ENCODE measurements around the gene DLG5.
"Not testable (repeated sequence)": the region's sequence is repeated elsewhere in the genome, so short reads cannot be mapped to it uniquely, and the experiment has no call there.

Gene DLG5

GRCh38 chr10:77789016-77789415, 137.5 kb downstream of the DLG5 start:
- Histone ChIP-seq H3K9ac (ENCODE audit: low read depth, low read length) (no peak overlapping the region), H3K27me3 (ENCODE audit: control insufficient read depth, insufficient read depth, low read length) (no peaks in the 10 kb centered on the region), H3K4me3 (ENCODE audit: low read depth, low read length) (no peak overlapping the region), H3K4me1 (ENCODE audit: control insufficient read depth, insufficient read depth, low read length) (no peaks in the 10 kb centered on the region), H3K36me3 (ENCODE audit: control insufficient read depth, insufficient read depth, low read length) (peaks cover 11% of the 10 kb centered on the region), H3K9me3 (ENCODE audit: control insufficient read depth, insufficient read depth, low read length) (no peaks in the 10 kb centered on the region)

GRCh38 chr10:77788496-77789010, 138.0 kb downstream of the DLG5 start:
- Histone ChIP-seq H3K9ac (ENCODE audit: low read depth, low read length) (no peak overlapping the region), H3K4me3 (ENCODE audit: low read depth, low read length) (no peak overlapping the region), H3K9me3 (ENCODE audit: control insufficient read depth, insufficient read depth, low read length) (no peaks in the 10 kb centered on the region), H3K36me3 (ENCODE audit: control insufficient read depth, insufficient read depth, low read length) (peaks cover 7% of the 10 kb centered on the region), H3K27me3 (ENCODE audit: control insufficient read depth, insufficient read depth, low read length) (no peaks in the 10 kb centered on the region), H3K4me1 (ENCODE audit: control insufficient read depth, insufficient read depth, low read length) (no peaks in the 10 kb centered on the region)

- Histone ChIP-seq H3K9ac (ENCODE audit: low read depth, low read length) (no peak overlapping the region), H3K4me1 (ENCODE audit: control insufficient read depth, insufficient read depth, low read length) (no peaks in the 10 kb centered on the region), H3K36me3 (ENCODE audit: control insufficient read depth, insufficient read depth, low read length) (peaks cover 4% of the 10 kb centered on the region), H3K9me3 (ENCODE audit: control insufficient read depth, insufficient read depth, low read length) (no peaks in the 10 kb centered on the region), H3K4me3 (ENCODE audit: low read depth, low read length) (no peak overlapping the region), H3K27me3 (ENCODE audit: control insufficient read depth, insufficient read depth, low read length) (no peaks in the 10 kb centered on the region)
These were observed 139.1 kb downstream of the DLG5 start for GRCh38 chr10:77787440-77787839.

- no peaks in the 10 kb centered on the region for H3K27me3 ChIP-seq (ENCODE audit: control insufficient read depth, insufficient read depth, low read length)
- no peak overlapping the region for H3K4me3 ChIP-seq (ENCODE audit: low read depth, low read length)
- H3K9me3 ChIP-seq (ENCODE audit: control insufficient read depth, insufficient read depth, low read length), result no peaks in the 10 kb centered on the region
- no peaks in the 10 kb centered on the region for H3K4me1 ChIP-seq (ENCODE audit: control insufficient read depth, insufficient read depth, low read length)
- peaks cover 13% of the 10 kb centered on the region for H3K36me3 ChIP-seq (ENCODE audit: control insufficient read depth, insufficient read depth, low read length)
- no peak overlapping the region for H3K9ac ChIP-seq (ENCODE audit: low read depth, low read length)
These were observed 141.7 kb downstream of the DLG5 start for GRCh38 chr10:77784856-77785255.

- no peak overlapping the region for H3K4me3 ChIP-seq (ENCODE audit: low read depth, low read length)
- no peaks in the 10 kb centered on the region for H3K27me3 ChIP-seq (ENCODE audit: control insufficient read depth, insufficient read depth, low read length)
- no peaks in the 10 kb centered on the region for H3K4me1 ChIP-seq (ENCODE audit: control insufficient read depth, insufficient read depth, low read length)
- no peaks in the 10 kb centered on the region for H3K9me3 ChIP-seq (ENCODE audit: control insufficient read depth, insufficient read depth, low read length)
- no peak overlapping the region for H3K9ac ChIP-seq (ENCODE audit: low read depth, low read length)
- peaks cover 13% of the 10 kb centered on the region for H3K36me3 ChIP-seq (ENCODE audit: control insufficient read depth, insufficient read depth, low read length)
These were observed 144.1 kb downstream of the DLG5 start for GRCh38 chr10:77782328-77783061.

GRCh38 chr10:77781451-77782327, 144.9 kb downstream of the DLG5 start:
- no peak overlapping the region for H3K9ac ChIP-seq (ENCODE audit: low read depth, low read length)
- H3K9me3 ChIP-seq (ENCODE audit: control insufficient read depth, insufficient read depth, low read length), result no peaks in the 10 kb centered on the region
- H3K36me3 ChIP-seq (ENCODE audit: control insufficient read depth, insufficient read depth, low read length), result peaks cover 13% of the 10 kb centered on the region
- H3K4me1 ChIP-seq (ENCODE audit: control insufficient read depth, insufficient read depth, low read length), result no peaks in the 10 kb centered on the region
- H3K4me3 ChIP-seq (ENCODE audit: low read depth, low read length), result no peak overlapping the region
- no peaks in the 10 kb centered on the region for H3K27me3 ChIP-seq (ENCODE audit: control insufficient read depth, insufficient read depth, low read length)

- no peaks in the 10 kb centered on the region for H3K4me1 ChIP-seq (ENCODE audit: control insufficient read depth, insufficient read depth, low read length)
These were observed 146.4 kb downstream of the DLG5 start for GRCh38 chr10:77780180-77780579.

GRCh38 chr10:77776487-77776886, 150.1 kb downstream of the DLG5 start:
- no peak overlapping the region for H3K4me3 ChIP-seq (ENCODE audit: low read depth, low read length)
- peaks cover 6% of the 10 kb centered on the region for H3K36me3 ChIP-seq (ENCODE audit: control insufficient read depth, insufficient read depth, low read length)
- H3K9me3 ChIP-seq (ENCODE audit: control insufficient read depth, insufficient read depth, low read length), result peaks cover 4% of the 10 kb centered on the region
- H3K9ac ChIP-seq (ENCODE audit: low read depth, low read length), result no peak overlapping the region
- H3K27me3 ChIP-seq (ENCODE audit: control insufficient read depth, insufficient read depth, low read length), result no peaks in the 10 kb centered on the region
- H3K4me1 ChIP-seq (ENCODE audit: control insufficient read depth, insufficient read depth, low read length), result peaks cover 2% of the 10 kb centered on the region

More at GRCh38 chr10:77780180-77780579, 146.4 kb downstream of the DLG5 start:
- no peak overlapping the region for H3K9ac ChIP-seq (ENCODE audit: low read depth, low read length)
- no peaks in the 10 kb centered on the region for H3K27me3 ChIP-seq (ENCODE audit: control insufficient read depth, insufficient read depth, low read length)
- no peak overlapping the region for H3K4me3 ChIP-seq (ENCODE audit: low read depth, low read length)
- H3K36me3 ChIP-seq (ENCODE audit: control insufficient read depth, insufficient read depth, low read length), result peaks cover 13% of the 10 kb centered on the region
- H3K9me3 ChIP-seq (ENCODE audit: control insufficient read depth, insufficient read depth, low read length), result peaks cover 4% of the 10 kb centered on the region

GRCh38 chr10:77774940-77775391, 151.6 kb downstream of the DLG5 start:
- H3K9me3 ChIP-seq (ENCODE audit: control insufficient read depth, insufficient read depth, low read length), result peaks cover 4% of the 10 kb centered on the region
- no peak overlapping the region for H3K9ac ChIP-seq (ENCODE audit: low read depth, low read length)
- H3K4me1 ChIP-seq (ENCODE audit: control insufficient read depth, insufficient read depth, low read length), result peaks cover 2% of the 10 kb centered on the region
- no peak overlapping the region for H3K4me3 ChIP-seq (ENCODE audit: low read depth, low read length)
- H3K27me3 ChIP-seq (ENCODE audit: control insufficient read depth, insufficient read depth, low read length), result no peaks in the 10 kb centered on the region
- no peaks in the 10 kb centered on the region for H3K36me3 ChIP-seq (ENCODE audit: control insufficient read depth, insufficient read depth, low read length)

- Histone ChIP-seq H3K9me3 (ENCODE audit: control insufficient read depth, insufficient read depth, low read length) (peaks cover 4% of the 10 kb centered on the region), H3K4me3 (ENCODE audit: low read depth, low read length) (no peak overlapping the region), H3K27me3 (ENCODE audit: control insufficient read depth, insufficient read depth, low read length) (no peaks in the 10 kb centered on the region), H3K36me3 (ENCODE audit: control insufficient read depth, insufficient read depth, low read length) (no peaks in the 10 kb centered on the region), H3K4me1 (ENCODE audit: control insufficient read depth, insufficient read depth, low read length) (peaks cover 2% of the 10 kb centered on the region), H3K9ac (ENCODE audit: low read depth, low read length) (no peak overlapping the region)
These were observed 152.7 kb downstream of the DLG5 start for GRCh38 chr10:77773631-77774426.

GRCh38 chr10:77772852-77773600, 153.5 kb downstream of the DLG5 start:
- not testable (repeated sequence) for H3K9ac ChIP-seq (ENCODE audit: low read depth, low read length); H3K4me1 ChIP-seq (ENCODE audit: control insufficient read depth, insufficient read depth, low read length); H3K4me3 ChIP-seq (ENCODE audit: low read depth, low read length); H3K27me3 ChIP-seq (ENCODE audit: control insufficient read depth, insufficient read depth, low read length); H3K9me3 ChIP-seq (ENCODE audit: control insufficient read depth, insufficient read depth, low read length); H3K36me3 ChIP-seq (ENCODE audit: control insufficient read depth, insufficient read depth, low read length)
